T-helper 1 cell treated with Interleukin-12 subunit alpha and Interleukin-12 subunit beta and Interleukin-4 antibody, amounts not matched to agents 30 μg/mL and 1 μg/mL, for 36 hours (primary cell): ENCODE data around the gene TRIL.

ENCODE experiments used
- H3K27ac Mint-ChIP-seq: one replicate; pipeline ENCODE4 v1.8.0; 2021; ENCODE audit warnings: mild to moderate bottlenecking, mixed read lengths
- H3K27me3 Mint-ChIP-seq: one replicate; pipeline ENCODE4 v1.8.0; 2021; ENCODE audit warnings: low read depth, mixed read lengths
- H3K36me3 Mint-ChIP-seq: one replicate; pipeline ENCODE4 v1.8.0; 2021; ENCODE audit warnings: low read depth, mixed read lengths
- H3K4me1 Mint-ChIP-seq: one replicate; pipeline ENCODE4 v1.8.0; 2021; ENCODE audit warnings: low read depth, mixed read lengths
- H3K4me3 Mint-ChIP-seq: one replicate; pipeline ENCODE4 v1.8.0; 2021; ENCODE audit warnings: mild to moderate bottlenecking, moderate library complexity, mixed read lengths
- H3K9me3 Mint-ChIP-seq: one replicate; pipeline ENCODE4 v1.8.0; 2021; ENCODE audit warnings: mixed read lengths

Gene TRIL, protein sequence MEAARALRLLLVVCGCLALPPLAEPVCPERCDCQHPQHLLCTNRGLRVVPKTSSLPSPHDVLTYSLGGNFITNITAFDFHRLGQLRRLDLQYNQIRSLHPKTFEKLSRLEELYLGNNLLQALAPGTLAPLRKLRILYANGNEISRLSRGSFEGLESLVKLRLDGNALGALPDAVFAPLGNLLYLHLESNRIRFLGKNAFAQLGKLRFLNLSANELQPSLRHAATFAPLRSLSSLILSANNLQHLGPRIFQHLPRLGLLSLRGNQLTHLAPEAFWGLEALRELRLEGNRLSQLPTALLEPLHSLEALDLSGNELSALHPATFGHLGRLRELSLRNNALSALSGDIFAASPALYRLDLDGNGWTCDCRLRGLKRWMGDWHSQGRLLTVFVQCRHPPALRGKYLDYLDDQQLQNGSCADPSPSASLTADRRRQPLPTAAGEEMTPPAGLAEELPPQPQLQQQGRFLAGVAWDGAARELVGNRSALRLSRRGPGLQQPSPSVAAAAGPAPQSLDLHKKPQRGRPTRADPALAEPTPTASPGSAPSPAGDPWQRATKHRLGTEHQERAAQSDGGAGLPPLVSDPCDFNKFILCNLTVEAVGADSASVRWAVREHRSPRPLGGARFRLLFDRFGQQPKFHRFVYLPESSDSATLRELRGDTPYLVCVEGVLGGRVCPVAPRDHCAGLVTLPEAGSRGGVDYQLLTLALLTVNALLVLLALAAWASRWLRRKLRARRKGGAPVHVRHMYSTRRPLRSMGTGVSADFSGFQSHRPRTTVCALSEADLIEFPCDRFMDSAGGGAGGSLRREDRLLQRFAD

DNA sequence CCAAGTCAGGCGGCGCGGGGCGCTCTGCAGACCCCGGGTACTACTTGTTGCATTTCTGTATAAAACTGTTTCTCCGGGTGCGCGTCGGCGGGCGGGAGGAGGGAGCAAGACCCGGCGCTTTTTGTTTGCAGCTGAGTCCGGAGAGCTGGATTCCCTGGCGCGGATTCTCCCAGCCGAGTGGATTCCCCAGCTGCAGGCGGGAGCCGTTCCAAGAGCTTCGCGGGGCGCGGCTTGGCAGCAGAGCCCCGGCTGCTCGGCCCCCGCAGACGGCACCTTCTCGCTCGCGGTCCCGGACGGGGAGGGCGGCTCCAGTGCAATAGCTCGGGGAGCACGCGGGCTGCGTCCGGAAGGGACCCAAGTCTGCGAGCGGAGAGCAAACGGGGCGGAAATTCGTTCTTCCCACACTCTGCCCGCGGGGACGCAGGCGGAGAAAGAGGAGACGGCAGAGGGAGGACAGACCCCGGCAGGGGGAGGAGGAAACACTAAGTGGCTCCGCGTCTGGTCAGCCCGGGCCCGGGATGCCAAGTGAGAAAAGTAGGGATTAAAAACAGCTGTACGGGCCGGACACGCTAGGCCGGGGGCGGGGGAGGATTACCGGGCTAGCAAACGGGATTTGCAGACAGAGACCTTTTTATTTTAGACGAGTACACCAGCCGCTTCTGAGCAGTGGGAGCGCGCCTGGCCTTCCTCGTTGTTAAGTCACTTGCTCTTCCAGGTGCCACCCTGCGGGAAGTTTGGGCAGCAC is at the start of gene TRIL:
Gene TRIL (minus strand): TSS at position 96 of the 745 bp plus-strand sequence. CDS start 284 bp downstream, outside the sequence.
- H3K4me1 Mint-ChIP-seq = peaks cover 10% of the 10 kb centered on the region
- H3K4me3 Mint-ChIP-seq = no peak within 1 kb of the TSS
- peaks cover 3% of the 10 kb centered on the region for H3K9me3 Mint-ChIP-seq
- peaks cover 60% of the 10 kb centered on the region for H3K27me3 Mint-ChIP-seq
- H3K27ac Mint-ChIP-seq = no peak within 1 kb of the TSS
- H3K36me3 Mint-ChIP-seq = no peaks in the 10 kb centered on the region

DNA sequence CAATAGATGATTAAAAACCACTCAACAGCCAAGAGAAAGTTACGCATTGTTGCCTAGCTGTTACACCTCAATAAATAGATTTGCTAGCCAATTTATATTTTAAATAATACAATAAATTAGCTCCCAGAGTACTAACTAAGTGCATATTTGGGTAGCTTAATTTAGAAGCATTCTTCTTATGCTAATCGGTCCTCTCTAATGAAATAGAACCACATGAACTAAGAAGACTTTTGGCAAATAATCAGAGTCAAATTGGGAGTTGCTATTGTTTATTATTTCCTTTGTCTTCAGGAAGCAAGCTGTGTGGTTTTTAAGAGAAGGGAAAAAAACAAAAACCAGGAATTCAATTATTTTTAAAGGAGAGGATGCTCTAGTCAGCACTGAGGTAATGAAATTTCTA is 49.0 kb upstream of the TRIL start:
- Mint-ChIP-seq H3K9me3 (no peaks in the 10 kb centered on the region), H3K36me3 (no peaks in the 10 kb centered on the region), H3K4me1 (no peaks in the 10 kb centered on the region), H3K27me3 (no peaks in the 10 kb centered on the region), H3K27ac (no peak overlapping the region), H3K4me3 (no peak overlapping the region)

DNA sequence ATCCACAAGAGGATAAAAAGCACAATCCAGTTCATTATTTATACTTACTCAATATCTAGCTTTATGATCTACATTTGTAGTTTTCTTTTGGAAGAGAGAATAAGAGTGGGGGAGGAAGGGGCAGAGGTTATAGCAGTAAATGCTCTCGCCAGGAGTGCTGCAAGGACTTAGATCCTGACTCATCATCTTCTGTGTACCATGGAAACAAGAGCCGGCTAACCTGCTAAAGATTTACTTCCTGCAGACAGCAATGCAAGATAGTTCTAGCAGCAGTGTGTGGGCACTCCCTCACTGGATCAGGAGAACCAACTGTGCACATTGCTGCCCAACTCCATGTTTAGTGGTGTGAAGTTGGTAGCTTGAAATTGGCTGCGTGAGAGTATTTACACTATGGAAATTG is 47.7 kb upstream of the TRIL start:
- Mint-ChIP-seq H3K4me1 (no peaks in the 10 kb centered on the region), H3K27ac (no peak overlapping the region), H3K36me3 (no peaks in the 10 kb centered on the region), H3K9me3 (no peaks in the 10 kb centered on the region), H3K27me3 (no peaks in the 10 kb centered on the region), H3K4me3 (no peak overlapping the region)

DNA sequence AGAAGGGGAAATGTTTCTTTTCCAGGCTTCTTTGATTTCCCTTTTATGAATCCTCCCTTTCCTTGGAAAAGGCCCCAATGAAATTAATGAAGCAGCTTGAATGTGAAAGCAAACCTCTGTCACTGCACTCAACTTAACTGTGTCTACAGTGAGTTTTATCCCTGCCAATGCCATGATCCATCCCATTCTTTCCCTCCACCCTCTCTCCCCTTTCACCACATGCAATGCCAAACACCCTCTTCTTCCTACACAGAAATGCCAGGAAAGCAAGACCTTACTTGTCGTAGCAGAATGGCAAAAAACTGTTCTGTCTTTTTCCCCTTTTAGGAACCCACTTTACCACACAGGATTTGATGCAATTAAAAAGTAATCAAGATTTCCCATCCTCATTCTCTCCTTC is 47.3 kb upstream of the TRIL start:
- Mint-ChIP-seq H3K9me3 (no peaks in the 10 kb centered on the region), H3K4me1 (no peaks in the 10 kb centered on the region), H3K27me3 (no peaks in the 10 kb centered on the region), H3K4me3 (no peak overlapping the region), H3K36me3 (no peaks in the 10 kb centered on the region), H3K27ac (no peak overlapping the region)

DNA sequence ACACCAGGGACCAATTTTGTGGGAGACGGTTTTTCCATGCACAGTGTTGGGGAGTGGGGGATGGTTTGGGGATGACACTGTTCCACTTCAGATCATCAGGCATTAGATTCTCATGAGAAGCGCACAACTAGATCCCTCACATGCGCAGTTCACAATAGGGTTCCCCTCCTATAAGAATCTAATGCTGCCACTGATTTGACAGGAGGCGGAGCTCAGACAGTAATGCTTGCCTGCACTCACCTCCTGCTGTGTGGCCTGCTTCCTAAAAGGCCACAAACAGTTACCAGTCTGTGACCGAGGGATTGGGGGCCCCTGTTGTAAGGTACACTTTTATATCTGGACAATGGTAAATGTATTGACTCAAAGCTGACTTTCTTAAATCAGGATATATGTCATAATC is 45.6 kb upstream of the TRIL start:
- Mint-ChIP-seq H3K4me1 (no peaks in the 10 kb centered on the region), H3K9me3 (no peaks in the 10 kb centered on the region), H3K27me3 (no peaks in the 10 kb centered on the region), H3K4me3 (no peak overlapping the region), H3K27ac (no peak overlapping the region), H3K36me3 (no peaks in the 10 kb centered on the region)

DNA sequence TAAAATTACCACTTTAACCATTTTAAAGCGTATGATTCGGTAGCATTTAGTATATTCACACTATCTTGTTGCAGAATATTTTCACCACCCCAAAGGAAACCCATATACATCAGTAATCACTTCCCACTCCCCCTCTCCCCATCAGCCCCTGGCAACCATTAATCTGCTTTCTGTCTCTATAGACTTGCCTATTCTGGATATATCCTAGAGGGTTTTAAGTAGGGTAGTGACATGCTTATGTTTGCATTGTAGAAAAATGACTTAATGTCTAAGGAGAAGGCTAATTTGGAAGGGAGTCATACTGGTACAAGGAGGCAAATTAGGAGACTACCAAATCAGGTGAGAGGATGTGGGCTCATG is 42.6 kb upstream of the TRIL start:
- Mint-ChIP-seq H3K36me3 (no peaks in the 10 kb centered on the region), H3K27me3 (peaks cover under 1% of the 10 kb centered on the region), H3K27ac (no peak overlapping the region), H3K4me3 (no peak overlapping the region), H3K4me1 (no peaks in the 10 kb centered on the region), H3K9me3 (no peaks in the 10 kb centered on the region)

DNA sequence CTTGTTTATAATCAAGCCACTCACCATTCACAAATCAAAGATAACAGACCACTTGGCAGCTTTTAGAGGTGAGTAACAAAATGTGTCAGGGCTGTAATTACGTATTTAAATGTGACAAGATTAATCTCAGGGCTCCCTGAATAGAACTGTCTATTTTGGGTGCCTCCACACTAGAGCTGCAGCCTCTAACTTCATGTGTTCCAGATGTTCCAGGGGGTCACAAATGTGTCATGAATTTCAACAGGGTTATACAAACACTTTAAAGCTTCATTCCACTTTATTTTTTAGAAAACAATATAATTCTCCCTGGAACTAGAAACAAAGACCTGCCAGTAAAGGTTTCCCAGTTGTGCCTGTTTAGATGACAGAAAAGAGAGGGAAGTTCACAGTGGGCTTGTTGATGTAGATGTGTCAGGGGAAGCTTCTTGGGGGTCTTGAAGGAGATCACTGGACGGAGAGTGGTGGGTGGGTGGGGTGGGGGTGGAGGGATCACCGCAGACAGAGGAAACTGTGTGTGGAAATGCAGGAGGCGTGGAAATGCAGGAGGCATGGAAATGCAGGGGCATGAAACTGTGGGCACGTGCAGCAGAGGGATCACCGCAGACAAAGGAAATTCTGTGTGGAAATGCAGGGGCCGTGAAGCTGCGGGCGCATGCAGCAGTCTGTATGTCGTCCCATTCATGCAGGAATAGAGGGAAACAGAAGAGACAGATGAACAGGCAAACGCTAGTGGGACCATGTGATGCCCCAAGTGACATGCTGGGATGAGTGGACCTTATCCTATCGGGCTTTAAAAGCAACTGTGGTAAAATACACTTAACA is 42.0 kb upstream of the TRIL start:
- Mint-ChIP-seq H3K27me3 (peaks cover 3% of the 10 kb centered on the region), H3K36me3 (no peaks in the 10 kb centered on the region), H3K4me1 (no peaks in the 10 kb centered on the region), H3K4me3 (no peak overlapping the region), H3K27ac (no peak overlapping the region), H3K9me3 (no peaks in the 10 kb centered on the region)

DNA sequence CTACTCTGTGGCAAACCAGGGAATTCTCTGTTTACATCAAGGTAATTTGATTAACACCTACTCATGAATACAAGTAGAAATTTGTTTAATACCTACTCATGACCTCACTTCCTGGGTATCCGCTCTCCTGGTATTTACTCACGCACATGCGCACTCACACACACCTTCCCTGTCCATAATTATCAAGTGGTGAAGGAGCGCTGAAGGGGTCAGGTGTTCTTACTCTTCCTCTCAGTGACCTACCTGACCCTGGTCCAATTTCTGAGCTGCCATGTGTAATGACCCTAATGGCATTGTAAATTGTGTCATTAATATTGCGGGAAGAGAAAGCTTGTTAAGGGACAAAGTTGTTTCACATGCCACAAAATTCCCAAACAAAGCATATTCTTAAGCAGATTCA is 41.3 kb upstream of the TRIL start:
- Mint-ChIP-seq H3K9me3 (no peaks in the 10 kb centered on the region), H3K4me1 (no peaks in the 10 kb centered on the region), H3K4me3 (no peak overlapping the region), H3K36me3 (no peaks in the 10 kb centered on the region), H3K27ac (no peak overlapping the region), H3K27me3 (peaks cover 3% of the 10 kb centered on the region)

DNA sequence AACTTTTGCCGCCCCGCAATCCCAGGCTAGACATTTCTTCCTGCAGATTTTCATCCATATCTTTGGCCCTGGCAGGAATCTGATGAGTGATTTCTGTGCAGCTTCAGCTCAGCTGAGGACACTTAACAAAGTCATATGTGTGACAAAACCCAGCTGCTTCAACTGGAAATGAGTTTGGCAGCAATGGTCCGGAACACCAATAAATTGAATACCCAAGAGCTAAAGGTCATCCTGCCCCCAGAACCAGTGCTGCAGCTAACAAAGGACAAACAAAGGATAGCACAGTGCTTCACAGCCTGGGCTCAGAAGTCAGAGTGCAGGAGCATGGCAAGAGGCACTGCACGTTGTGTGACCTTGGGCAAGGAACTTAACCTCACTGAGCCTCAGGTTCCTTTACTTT is 40.0 kb upstream of the TRIL start:
- no peaks in the 10 kb centered on the region for H3K36me3 Mint-ChIP-seq
- H3K27me3 Mint-ChIP-seq = peaks cover 3% of the 10 kb centered on the region
- H3K27ac Mint-ChIP-seq = no peak overlapping the region
- H3K9me3 Mint-ChIP-seq = no peaks in the 10 kb centered on the region
- H3K4me1 Mint-ChIP-seq = no peaks in the 10 kb centered on the region
- H3K4me3 Mint-ChIP-seq = no peak overlapping the region

DNA sequence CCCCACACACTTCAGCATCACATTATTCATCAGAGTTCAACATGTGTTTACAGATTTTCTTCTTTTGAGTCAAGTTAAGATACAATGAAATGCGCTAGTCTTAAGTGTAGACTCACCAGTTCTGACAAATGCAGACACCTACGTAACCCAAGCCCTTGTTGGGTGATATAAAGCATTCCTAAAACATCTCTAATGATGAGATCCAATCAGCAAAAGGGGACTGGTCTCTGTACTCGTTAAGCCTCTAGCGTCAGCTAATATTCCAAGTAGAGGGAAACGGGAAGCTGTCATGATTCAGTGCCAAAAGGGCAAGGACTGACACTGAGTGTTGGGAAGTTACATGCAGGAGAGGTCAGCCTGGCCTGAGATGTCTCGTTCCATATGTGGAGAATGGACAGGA is 38.7 kb upstream of the TRIL start:
- no peak overlapping the region for H3K27ac Mint-ChIP-seq
- peaks cover 3% of the 10 kb centered on the region for H3K27me3 Mint-ChIP-seq
- no peak overlapping the region for H3K4me3 Mint-ChIP-seq
- H3K36me3 Mint-ChIP-seq = no peaks in the 10 kb centered on the region
- H3K4me1 Mint-ChIP-seq = no peaks in the 10 kb centered on the region
- H3K9me3 Mint-ChIP-seq = no peaks in the 10 kb centered on the region

DNA sequence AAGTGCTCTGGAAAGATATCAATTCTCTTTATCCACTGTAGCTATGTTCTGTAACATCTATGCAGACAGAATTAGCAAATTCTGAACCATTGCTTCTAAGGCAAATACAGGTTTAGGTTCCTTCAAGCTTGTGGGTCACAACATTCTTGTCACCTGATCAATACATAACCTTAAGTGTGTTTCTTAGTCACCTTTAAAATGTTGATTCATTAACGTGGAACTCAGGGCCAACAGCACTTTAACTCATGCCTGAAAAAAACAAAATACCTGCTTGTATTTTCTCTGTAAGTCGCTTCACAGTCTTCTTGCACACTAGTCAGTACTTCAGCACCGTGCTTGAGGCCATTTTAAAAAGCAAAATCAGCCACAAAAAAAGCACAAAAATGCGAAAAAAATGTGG is 35.2 kb upstream of the TRIL start:
- Mint-ChIP-seq H3K36me3 (no peaks in the 10 kb centered on the region), H3K4me1 (no peaks in the 10 kb centered on the region)

DNA sequence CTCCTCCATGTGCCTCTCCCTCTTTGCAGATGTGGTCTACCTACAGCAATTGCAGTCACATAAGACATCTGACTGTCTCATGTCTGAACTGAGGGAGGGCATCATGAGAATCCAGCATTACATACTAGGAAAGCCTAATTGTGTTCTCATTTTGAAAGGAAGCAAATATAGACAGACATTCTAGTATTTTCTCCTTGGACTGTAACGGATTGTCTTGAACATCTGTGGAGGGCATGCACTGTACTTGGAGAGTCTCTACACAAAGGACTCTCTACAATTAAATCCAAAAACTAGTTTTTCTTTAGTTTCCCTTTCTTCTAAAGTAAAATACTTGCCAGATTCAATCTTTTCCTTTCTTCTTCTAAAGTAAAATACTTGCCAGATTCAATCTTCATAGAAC is 34.7 kb upstream of the TRIL start:
- H3K9me3 Mint-ChIP-seq = no peaks in the 10 kb centered on the region
- H3K36me3 Mint-ChIP-seq = no peaks in the 10 kb centered on the region
- H3K27me3 Mint-ChIP-seq = peaks cover 3% of the 10 kb centered on the region
- no peak overlapping the region for H3K27ac Mint-ChIP-seq
- H3K4me1 Mint-ChIP-seq = no peaks in the 10 kb centered on the region
- H3K4me3 Mint-ChIP-seq = no peak overlapping the region

More for the DNA sequence above, 35.2 kb upstream of the TRIL start:
- H3K27ac Mint-ChIP-seq = no peak overlapping the region
- no peak overlapping the region for H3K4me3 Mint-ChIP-seq
- H3K27me3 Mint-ChIP-seq = peaks cover 3% of the 10 kb centered on the region
- H3K9me3 Mint-ChIP-seq = no peaks in the 10 kb centered on the region

DNA sequence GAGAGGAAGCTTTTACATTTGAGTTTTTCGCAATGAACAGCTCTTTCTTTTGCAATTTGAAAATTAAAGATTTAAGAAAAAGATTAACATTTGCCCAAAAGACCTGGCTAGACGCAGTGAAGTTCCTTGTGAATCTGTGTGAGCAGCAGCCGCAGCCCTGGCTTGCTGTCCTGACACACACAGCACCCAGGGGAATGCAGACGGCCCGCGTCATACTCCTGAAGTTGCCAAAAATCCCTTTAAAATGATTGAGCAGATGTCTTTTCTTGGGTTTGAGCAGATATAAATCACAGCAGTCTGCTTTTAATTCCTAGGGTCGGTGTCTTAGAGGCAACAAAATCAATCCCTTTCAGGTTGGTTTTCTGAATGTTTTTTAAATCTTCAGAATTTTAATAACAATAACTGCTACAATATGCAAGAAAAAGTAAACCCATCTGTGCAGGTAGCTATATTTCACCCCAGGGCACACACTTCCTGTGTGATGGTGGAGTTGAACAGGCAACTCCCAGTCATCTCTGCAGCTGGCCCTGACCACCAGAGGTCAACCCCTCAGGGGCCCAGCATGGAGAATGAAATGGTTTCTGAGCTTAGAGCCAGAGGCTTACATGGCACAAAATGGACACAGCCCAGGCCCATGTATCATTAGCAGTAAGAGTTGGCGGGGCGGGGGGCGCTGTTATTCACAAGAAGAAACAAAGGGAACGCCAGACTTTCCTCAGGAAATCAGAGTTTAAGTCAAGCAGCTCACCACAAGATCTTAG is 32.2 kb upstream of the TRIL start:
- Mint-ChIP-seq H3K27ac (no peak overlapping the region), H3K36me3 (no peaks in the 10 kb centered on the region), H3K4me3 (no peak overlapping the region), H3K27me3 (no peaks in the 10 kb centered on the region), H3K9me3 (no peaks in the 10 kb centered on the region), H3K4me1 (no peaks in the 10 kb centered on the region)
